Measurements from ENCODE around the gene EIF4A3. TPM values are rescaled to one million over a fixed set of nuclear protein-coding genes. Genes with fewer than 3 reads are reported as not detected.

The EIF4A3 gene
- total RNA-seq, 1 experiment from 2014 or later: 190 TPM

DNA sequence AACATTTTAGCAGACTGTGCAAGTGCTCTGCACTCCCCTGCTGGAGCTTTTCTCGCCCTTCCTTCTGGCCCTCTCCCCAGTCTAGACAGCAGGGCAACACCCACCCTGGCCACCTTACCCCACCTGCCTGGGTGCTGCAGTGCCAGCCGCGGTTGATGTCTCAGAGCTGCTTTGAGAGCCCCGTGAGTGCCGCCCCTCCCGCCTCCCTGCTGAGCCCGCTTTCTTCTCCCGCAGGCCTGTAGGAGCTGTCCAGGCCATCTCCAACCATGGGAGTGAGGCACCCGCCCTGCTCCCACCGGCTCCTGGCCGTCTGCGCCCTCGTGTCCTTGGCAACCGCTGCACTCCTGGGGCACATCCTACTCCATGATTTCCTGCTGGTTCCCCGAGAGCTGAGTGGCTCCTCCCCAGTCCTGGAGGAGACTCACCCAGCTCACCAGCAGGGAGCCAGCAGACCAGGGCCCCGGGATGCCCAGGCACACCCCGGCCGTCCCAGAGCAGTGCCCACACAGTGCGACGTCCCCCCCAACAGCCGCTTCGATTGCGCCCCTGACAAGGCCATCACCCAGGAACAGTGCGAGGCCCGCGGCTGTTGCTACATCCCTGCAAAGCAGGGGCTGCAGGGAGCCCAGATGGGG is 42.5 kb downstream of the EIF4A3 start:
- H3K36me3 Mint-ChIP-seq (ENCODE audit: insufficient read depth, unreplicated experiment): peaks cover 8% of the 10 kb centered on the region
- TF ChIP-seq, protein P1, sequence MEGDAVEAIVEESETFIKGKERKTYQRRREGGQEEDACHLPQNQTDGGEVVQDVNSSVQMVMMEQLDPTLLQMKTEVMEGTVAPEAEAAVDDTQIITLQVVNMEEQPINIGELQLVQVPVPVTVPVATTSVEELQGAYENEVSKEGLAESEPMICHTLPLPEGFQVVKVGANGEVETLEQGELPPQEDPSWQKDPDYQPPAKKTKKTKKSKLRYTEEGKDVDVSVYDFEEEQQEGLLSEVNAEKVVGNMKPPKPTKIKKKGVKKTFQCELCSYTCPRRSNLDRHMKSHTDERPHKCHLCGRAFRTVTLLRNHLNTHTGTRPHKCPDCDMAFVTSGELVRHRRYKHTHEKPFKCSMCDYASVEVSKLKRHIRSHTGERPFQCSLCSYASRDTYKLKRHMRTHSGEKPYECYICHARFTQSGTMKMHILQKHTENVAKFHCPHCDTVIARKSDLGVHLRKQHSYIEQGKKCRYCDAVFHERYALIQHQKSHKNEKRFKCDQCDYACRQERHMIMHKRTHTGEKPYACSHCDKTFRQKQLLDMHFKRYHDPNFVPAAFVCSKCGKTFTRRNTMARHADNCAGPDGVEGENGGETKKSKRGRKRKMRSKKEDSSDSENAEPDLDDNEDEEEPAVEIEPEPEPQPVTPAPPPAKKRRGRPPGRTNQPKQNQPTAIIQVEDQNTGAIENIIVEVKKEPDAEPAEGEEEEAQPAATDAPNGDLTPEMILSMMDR (IDR thresholded peaks at IDR 0.05; ENCODE audit: insufficient read depth in 1 of 2, low read depth in 1 of 2, low read length in 1 of 2, severe bottlenecking in 1 of 2, unreplicated experiment in 1 of 2): no peak
- BruUV-seq (replicated peaks): no TSS peak
- ChIA-PET CTCF (no interaction called here), POLR2A (no interaction called here)
- peaks cover 9% of the 10 kb centered on the region for H3K4me1 ChIP-seq
- H3K27ac Mint-ChIP-seq (ENCODE audit: unreplicated experiment): no peak overlapping the region
- no peak overlapping the region for H3K4me3 Mint-ChIP-seq (ENCODE audit: unreplicated experiment)
- intact Hi-C loops (cut with micrococcal nuclease; ENCODE audit: unreplicated experiment): loop anchor here (10.0 kb wide), 1 partner anchor 180 kb away; no protein-coding TSS in a partner anchor
- DNase-seq: no peak
- no peaks in the 10 kb centered on the region for H3K36me3 ChIP-seq (ENCODE audit: control insufficient read depth, insufficient read depth, low read length)
- no peaks in the 10 kb centered on the region; the same call in 1 of the 2 replicates for H3K27me3 ChIP-seq (replicated peaks; ENCODE audit: control insufficient read depth, insufficient read depth, low read length)
- H3K4me3 ChIP-seq (ENCODE audit: low read depth, low read length): no peak overlapping the region
- H3K9me3 ChIP-seq: no peaks in the 10 kb centered on the region
- H3K9me3 Mint-ChIP-seq (ENCODE audit: unreplicated experiment): no peaks in the 10 kb centered on the region
- peaks cover 6% of the 10 kb centered on the region for H3K4me1 Mint-ChIP-seq (ENCODE audit: low read depth, unreplicated experiment)
- H3K27me3 Mint-ChIP-seq (ENCODE audit: insufficient read depth, unreplicated experiment): no peaks in the 10 kb centered on the region

GRCh38 chr17:80103449-80104085 is 43.4 kb downstream of the EIF4A3 start:
- no peak for DNase-seq
- Mint-ChIP-seq H3K4me1 (ENCODE audit: low read depth, unreplicated experiment) (peaks cover 6% of the 10 kb centered on the region), H3K27me3 (ENCODE audit: insufficient read depth, unreplicated experiment) (no peaks in the 10 kb centered on the region), H3K27ac (ENCODE audit: unreplicated experiment) (no peak overlapping the region), H3K4me3 (ENCODE audit: unreplicated experiment) (peak overlapping the region; percentile 86), H3K9me3 (ENCODE audit: unreplicated experiment) (no peaks in the 10 kb centered on the region), H3K36me3 (ENCODE audit: insufficient read depth, unreplicated experiment) (peaks cover 8% of the 10 kb centered on the region)
- Histone ChIP-seq H3K4me3 (ENCODE audit: low read depth, low read length) (no peak overlapping the region), H3K9me3 (no peaks in the 10 kb centered on the region), H3K36me3 (ENCODE audit: control insufficient read depth, insufficient read depth, low read length) (no peaks in the 10 kb centered on the region), H3K27me3 (replicated peaks; ENCODE audit: control insufficient read depth, insufficient read depth, low read length) (no peaks in the 10 kb centered on the region; the same call in 1 of the 2 replicates), H3K4me1 (peaks cover 9% of the 10 kb centered on the region)
- TF ChIP-seq, protein P1 (IDR thresholded peaks at IDR 0.05; ENCODE audit: insufficient read depth in 1 of 2, low read depth in 1 of 2, low read length in 1 of 2, severe bottlenecking in 1 of 2, unreplicated experiment in 1 of 2): no peak
- ChIA-PET POLR2A (no interaction called here), CTCF (no interaction called here)
- intact Hi-C loops (cut with micrococcal nuclease; ENCODE audit: unreplicated experiment): loop anchor here (10.0 kb wide), 1 partner anchor 179 kb away; no protein-coding TSS in a partner anchor
- no TSS peak for BruUV-seq (replicated peaks)

GRCh38 chr17:80102664-80103448 is 44.1 kb downstream of the EIF4A3 start:
- DNase-seq: no peak
- Histone ChIP-seq H3K4me3 (ENCODE audit: low read depth, low read length) (peak overlapping the region; percentile 97; the same call in 1 of the 2 replicates), H3K9me3 (no peaks in the 10 kb centered on the region), H3K36me3 (ENCODE audit: control insufficient read depth, insufficient read depth, low read length) (no peaks in the 10 kb centered on the region), H3K27me3 (replicated peaks; ENCODE audit: control insufficient read depth, insufficient read depth, low read length) (no peaks in the 10 kb centered on the region; the same call in 1 of the 2 replicates), H3K4me1 (peaks cover 9% of the 10 kb centered on the region)
- Mint-ChIP-seq H3K4me3 (ENCODE audit: unreplicated experiment) (peak overlapping the region; percentile 86), H3K36me3 (ENCODE audit: insufficient read depth, unreplicated experiment) (peaks cover 8% of the 10 kb centered on the region), H3K27me3 (ENCODE audit: insufficient read depth, unreplicated experiment) (no peaks in the 10 kb centered on the region), H3K27ac (ENCODE audit: unreplicated experiment) (no peak overlapping the region), H3K9me3 (ENCODE audit: unreplicated experiment) (no peaks in the 10 kb centered on the region), H3K4me1 (ENCODE audit: low read depth, unreplicated experiment) (peaks cover 6% of the 10 kb centered on the region)
- BruUV-seq (replicated peaks): no TSS peak
- ChIA-PET CTCF (interaction anchor here (2.5 kb wide), 1 partner anchor 21 kb away, joined by 37 read pairs; no protein-coding TSS in a partner anchor), POLR2A (no interaction called here)
- TF ChIP-seq, protein P1 (IDR thresholded peaks at IDR 0.05; ENCODE audit: insufficient read depth in 1 of 2, low read depth in 1 of 2, low read length in 1 of 2, severe bottlenecking in 1 of 2, unreplicated experiment in 1 of 2): no peak
- intact Hi-C loops (cut with micrococcal nuclease; ENCODE audit: unreplicated experiment): loop anchor here (10.0 kb wide), 1 partner anchor 178 kb away; no protein-coding TSS in a partner anchor
